ENCODE measurements around the gene TOR1AIP2.

DNA sequence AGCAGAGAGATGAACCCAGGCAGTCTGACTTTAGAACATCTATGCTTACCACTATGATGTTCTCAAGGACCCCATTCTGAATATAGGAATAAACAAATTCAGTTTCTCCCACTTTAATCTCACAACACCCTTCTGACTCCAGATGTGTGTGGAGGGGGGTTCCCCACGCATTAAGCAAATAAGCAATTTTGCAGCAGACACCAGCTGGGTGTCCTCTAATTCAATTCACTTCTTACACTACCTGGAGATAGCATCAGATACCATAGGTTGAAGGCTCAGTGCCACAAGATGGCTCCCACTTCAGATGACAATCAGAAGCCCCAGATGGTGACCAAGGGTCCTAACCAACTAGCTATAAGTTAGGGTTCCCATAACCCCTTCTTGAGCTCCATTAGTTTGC, 46.7 kb upstream of the TOR1AIP2 start:
- TF ChIP-seq, protein P1, sequence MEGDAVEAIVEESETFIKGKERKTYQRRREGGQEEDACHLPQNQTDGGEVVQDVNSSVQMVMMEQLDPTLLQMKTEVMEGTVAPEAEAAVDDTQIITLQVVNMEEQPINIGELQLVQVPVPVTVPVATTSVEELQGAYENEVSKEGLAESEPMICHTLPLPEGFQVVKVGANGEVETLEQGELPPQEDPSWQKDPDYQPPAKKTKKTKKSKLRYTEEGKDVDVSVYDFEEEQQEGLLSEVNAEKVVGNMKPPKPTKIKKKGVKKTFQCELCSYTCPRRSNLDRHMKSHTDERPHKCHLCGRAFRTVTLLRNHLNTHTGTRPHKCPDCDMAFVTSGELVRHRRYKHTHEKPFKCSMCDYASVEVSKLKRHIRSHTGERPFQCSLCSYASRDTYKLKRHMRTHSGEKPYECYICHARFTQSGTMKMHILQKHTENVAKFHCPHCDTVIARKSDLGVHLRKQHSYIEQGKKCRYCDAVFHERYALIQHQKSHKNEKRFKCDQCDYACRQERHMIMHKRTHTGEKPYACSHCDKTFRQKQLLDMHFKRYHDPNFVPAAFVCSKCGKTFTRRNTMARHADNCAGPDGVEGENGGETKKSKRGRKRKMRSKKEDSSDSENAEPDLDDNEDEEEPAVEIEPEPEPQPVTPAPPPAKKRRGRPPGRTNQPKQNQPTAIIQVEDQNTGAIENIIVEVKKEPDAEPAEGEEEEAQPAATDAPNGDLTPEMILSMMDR (IDR thresholded peaks at IDR 0.05), result no peak
- no peak for TF ChIP-seq POLR2A (IDR thresholded peaks at IDR 0.05)
